ENCODE measurements around the gene SYT17.
"Not testable (repeated sequence)": the region's sequence is repeated elsewhere in the genome, so short reads cannot be mapped to it uniquely, and the experiment has no call there.

SYT17 gene

DNA sequence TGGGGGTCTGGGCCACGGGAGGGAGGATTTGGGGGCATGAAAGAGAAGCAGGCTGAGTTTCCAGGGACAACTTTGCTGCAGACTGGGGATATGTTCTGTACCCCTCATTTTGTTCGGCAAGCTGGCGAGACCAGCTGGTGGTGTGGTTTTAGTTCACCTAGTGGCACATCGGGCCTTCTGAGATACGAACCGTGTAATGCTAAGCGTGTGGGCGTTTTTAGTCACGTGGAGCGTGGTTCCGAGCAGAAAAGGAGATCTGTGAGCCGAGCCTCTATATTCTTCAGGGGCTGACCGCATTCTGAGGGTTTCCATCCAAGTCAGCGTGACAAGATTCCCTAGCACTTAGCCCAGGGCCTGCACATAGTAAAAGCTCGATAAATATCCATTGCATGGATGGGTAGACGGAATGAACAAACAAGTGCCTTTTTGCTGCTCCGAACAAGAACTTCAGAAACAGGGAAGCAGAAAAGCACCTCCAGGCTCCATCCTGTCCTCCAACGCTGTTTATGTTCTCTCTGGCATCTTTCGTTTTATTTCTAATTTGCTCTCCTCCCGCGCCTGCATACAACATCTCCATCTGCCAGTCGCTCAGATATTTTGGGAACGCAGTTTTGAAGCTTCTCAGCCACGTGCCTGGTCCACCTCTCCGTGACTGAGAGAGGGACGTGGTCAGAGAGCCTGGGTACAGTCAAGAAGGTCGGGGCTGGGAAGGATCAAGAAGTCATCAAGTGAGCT is 5.8 kb downstream of the SYT17 start:
- DNase-seq (ENCODE audit: low read depth in 2 of 2), result no peak

DNA sequence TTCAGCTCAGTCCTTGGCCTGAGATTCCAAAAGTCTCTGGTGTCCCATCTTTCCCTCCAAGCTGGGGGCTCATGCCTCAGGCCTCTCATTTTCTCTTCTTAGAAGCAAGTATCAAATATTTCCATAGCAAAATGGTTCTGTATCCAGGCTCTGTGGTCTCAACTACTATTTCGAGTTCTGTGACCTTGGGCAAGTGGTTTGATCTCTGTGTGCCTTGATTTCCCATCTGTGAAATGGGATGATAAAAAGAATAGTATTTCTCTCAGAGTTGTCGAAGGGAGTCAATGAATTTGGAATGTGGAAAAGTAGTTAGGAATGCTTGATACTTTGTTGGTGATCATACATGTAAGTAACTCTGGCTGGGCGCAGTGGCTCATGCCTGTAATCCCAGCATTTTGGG is 6.4 kb downstream of the SYT17 start:
- no peak for DNase-seq (ENCODE audit: low read depth in 2 of 2)

DNA sequence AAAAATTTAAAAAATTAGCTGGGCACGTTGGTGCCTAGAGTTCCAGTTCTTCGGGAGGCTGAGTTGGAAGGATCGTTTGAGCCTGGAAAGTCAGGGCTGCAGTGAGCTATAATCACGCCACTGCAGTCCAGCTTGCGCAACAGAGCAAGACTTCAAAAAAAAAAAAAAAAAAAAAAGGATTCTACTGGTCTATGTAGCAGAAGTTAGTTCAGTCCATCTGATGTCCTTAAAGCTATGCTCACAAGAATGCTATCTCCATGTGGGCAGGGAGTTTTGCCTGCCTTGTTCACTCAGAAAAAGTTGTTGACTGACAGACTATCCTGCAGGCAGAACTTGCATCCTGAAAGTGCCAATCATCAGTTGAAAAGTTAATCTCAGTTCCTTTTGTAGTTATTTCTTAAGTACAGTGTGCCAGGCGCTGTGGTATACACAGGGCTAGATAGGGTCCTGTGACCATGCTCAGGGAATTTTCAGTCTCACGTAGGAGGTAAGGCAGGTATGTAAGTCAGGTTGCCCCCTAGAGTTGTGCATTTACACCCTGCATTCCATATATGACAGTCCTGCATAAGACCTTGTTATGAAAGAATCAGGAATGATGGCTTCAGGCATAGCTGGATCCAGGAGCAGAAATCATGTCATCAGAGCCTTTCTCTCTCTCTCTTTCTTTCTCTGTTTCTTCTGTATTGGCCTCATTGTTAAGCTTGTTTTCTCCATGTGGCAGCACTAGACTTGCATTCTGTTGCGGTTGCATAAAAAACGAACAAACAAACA is 7.6 kb downstream of the SYT17 start:
- no peak for DNase-seq (ENCODE audit: low read depth in 2 of 2)

DNA sequence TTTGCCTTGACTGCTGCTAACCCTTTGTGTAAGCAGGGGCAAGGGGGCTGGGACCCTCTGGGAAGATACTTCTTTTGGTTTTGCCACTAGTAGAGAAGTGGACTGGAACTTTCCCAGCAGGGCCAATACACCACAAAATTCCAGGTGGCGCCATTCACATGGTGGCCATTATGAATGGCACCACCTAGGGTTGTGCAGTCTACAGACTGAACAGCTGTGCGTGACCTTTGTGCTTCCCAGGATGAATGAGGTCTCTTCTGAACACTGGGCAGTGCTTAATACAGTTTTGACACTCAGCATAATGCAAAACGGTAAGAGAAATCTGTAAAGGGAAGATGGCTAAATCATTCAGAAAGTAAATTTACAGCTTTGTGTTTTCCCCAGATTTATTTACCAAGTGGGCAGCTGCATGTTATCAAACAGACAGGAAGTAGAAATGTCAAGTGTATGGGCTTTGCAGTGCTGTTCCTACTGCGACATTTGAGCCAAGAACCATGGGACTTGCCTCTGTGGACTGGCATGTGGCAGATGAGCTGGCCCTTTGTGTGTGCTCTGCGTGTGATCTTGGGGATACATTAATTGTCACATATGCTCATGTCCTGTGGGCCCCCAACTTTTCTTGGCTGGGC is 9.2 kb downstream of the SYT17 start:
- DNase-seq (ENCODE audit: low read depth in 2 of 2), result no peak

DNA sequence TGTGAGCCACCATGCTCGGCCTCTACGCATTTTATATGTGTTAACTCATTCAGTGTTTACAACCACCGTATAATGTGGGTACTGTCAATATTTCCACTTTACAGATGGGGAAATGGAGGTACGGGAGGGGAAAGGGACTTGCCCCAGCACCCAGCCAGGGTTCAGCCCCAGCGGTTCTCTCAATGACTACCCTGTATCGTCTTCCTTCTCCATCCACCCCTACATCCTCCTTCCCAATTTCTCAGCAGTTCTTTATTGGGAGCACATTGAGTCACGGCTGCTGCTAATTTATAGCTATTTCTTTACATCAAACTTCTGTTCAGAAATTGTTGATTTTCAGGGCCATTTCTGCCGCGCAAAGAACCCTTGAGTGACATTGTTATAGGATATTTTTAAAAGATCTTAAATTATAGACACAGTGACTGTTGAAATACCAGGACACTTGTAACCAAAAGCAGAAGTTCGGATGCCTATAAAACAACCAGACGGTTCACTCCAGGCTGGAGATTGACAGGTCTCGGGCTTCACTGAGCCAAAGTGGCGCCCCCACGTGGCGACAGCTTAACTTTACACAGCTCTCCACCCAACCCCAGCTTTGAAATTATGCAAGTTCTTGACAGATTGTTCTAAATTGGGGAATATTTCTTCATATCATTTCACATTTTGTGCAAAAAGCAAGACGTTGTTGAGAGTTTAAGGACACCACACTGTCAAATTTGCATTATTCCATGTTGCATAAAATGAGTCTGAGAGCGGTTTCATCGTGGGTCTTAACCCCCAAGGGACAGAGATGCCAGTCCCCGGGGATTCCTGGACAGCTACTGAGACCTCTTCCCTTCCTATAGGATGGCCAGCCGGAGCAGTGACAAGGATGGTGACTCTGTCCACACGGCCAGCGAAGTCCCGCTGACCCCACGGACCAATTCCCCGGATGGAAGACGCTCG is 11.8 kb downstream of the SYT17 start:
- peak in 1 of 2 donors; percentile 15 for DNase-seq (ENCODE audit: low read depth in 2 of 2)

DNA sequence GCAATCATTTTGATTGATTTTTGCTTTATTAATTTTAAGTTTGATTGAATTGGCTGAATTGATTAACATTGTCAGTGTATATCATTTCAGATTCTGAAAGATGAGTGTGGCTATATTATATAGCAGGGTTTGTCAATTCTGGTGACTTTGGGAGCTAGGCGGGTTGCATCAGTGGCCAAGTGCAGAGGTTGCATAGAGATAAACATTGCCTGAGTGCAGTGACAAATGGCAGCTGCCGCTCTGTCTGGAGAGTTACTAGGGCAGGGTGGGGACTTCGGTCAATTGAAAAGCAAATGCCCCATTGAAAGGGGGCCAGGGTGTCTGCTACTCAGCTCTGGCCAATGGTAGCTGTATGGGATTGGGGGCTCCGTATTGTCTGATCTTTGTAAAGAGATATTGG is 12.7 kb downstream of the SYT17 start:
- DNase-seq (ENCODE audit: low read depth in 2 of 2), result no peak

DNA sequence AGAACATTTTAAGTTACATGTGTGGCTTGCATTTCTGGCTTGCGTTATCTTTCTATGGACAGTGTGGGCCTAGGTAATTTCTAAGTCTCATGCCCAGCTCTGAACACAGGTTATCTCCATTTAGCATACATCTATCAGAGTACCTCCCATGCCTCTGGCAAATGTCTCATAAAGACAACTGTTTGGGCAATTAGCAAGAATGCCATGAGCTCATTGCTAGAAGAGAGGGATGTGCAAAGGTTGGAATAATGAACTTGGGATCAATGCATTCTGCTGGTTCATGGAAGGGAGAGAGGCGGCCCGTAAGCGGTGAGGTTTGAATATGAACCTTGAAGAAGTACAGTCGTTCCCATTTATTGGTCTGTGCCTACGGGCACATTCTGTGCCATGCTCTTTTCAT is 14.4 kb downstream of the SYT17 start:
- no peak for DNase-seq (ENCODE audit: low read depth in 2 of 2)

DNA sequence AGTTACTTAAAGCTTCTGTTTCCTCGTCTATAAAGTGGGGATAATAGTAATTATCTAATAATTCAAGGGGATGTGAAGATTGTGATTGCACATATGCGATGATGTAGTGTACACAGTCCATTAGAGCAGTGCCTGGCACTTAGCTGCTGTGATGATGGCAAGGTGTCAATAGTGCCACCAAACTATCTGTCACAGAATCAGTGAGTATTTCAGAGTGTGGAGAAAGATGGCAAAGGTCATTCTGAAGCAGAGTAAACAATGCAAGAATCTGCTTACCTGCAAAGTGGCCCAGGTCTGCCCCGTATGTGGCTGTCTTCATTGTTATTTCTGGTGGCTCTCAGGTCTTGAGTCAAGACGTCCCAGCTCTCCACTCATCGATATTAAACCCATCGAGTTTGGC is 15.1 kb downstream of the SYT17 start:
- DNase-seq (ENCODE audit: low read depth in 2 of 2), result no peak

DNA sequence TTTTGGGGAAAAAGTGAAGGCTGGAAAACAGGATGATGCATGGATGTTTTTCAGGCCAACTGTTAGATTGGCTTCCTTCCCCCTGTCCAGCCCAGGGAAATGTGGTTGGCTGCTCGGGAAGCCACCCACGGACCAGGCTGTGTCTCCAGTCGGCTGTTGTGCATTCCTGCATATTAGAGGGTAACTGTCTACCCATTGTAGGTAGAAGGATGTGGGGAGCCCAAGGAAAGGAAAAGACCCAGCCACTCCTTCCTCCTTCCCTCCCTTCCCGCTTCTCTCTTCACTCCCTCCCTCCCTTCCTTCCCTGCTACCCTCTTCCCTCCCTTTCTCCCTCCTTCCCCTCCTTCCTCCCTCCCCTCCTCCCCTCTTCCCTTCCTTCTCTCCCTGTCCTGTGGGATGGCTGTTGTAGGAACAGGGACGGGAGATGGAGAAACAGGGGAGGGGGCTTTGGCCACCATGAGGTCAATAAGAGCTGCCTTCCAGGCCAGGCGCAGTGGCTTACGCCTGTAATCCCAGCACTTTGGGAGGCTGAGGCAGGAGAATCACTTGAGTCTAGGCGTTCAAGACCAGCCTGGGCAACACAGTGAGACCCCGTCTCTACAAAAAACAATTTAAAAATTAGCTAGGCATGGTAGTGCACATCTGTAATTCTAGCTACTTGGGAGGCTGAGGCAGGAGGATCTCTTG is 16.9 kb downstream of the SYT17 start:
- no peak for DNase-seq (ENCODE audit: low read depth in 2 of 2)

DNA sequence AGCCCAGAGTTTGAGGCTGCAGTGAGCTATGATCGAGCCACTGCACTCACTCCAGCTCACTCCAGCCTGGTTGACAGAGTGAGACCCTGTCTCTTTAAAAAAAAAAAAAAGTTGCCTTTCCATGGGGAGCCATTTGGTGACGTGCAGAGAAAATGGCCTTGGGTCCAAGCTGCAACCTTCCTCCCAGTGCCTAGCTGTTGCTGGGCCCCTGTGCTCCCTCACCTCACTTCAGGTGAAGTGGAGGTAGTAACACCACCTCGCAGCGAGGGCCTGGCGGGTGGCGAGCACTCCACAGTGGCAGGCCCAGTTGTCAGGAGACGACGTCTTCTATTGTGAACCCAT is 17.4 kb downstream of the SYT17 start:
- no peak for DNase-seq (ENCODE audit: low read depth in 2 of 2)

DNA sequence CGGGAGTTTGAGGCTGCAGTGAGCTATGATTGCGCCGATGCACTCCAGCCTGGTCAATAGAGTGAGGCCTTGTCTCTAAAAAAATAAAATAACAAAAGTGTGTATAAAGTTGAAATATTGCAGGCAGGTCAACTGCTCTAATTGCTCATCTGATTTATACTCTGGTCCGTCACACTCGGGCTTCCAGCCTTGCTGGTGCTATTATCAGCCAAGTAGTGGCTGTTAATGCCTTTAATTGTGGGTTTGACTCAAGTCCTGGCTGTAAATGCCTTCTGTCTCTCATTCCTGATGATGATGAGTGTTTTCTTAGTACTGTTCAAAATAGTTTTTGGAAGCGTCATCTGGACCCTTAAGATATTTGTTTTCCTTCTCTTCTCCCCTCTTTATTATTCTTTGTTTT is 18.4 kb downstream of the SYT17 start:
- DNase-seq (ENCODE audit: low read depth in 2 of 2), result no peak

DNA sequence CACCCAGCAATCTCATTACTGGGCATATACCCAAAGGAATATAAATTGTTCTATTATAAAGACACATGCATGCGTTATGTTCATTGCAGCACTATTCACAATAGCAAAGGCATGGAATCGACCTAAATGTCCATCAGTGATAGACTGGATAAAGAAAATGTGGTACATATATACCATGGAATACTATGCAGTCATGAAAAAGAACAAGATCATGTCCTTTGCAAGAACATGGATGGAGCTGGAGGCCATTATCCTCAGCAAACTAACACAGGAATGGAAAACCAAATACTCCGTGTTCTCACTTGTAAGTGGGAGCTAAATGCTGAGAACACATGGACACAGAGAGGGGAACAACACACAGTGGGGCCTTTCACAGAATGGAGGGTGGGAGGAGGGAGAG is 19.9 kb downstream of the SYT17 start:
- not testable (repeated sequence) for DNase-seq (ENCODE audit: low read depth in 2 of 2)

DNA sequence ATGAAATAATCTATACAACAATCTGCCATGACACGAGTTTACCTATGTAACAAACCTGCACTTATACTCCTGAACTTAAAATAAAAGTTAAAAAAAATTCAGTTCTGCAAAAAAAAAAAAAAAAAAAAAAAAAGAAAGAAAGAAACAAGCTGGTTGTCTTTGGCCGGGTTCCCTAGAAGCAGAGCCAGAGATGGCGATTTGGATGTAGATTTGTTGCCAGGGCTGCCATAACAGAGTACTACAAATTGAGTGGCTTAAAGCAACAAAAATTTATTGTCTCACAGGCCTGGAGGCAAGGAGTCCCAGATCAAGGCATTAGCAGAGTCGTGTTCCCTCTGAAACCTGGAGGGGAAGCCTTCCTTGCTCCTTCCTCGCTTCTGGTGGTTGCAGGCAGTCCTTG is 20.4 kb downstream of the SYT17 start:
- no peak for DNase-seq (ENCODE audit: low read depth in 2 of 2)

DNA sequence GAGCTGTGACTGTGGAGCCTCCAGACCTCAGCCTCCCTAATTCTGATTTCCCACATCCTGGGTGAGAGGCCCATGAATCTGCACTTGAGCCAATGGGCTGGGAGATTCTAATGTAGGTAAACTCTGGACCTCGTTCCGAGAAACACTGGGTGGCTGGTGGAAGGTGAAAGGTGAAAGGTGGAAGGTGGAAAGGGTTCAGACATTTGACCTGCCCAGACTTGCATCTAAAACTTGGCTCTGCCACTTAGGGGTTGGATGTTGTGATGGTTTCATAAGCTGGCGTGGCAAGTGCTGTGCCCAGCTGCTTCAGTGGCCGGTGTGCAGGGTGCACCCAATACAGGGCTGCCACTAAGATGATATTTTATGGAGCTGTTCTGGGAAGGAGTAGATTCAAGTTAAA is 24.8 kb downstream of the SYT17 start:
- DNase-seq (ENCODE audit: low read depth in 2 of 2), result no peak

DNA sequence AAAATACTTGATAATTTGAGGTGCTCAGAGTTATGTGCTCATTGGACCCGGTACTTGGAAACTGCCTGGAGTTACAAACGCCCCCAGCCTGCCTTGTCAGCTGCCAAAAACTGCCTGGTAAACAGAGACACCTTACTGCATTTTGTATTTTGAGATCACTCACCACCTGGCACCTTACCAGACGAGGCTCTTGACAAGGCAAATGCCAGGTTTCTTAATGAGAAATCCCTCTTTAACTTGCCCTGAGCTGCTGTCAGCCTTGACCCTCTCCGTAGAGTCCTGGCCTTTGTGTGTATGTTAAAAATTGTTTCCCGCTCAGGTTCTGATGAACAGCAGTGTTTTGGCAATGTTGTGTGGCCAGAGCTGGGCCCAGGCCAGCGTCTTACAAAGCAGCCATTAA is 28.8 kb downstream of the SYT17 start:
- no peak for DNase-seq (ENCODE audit: low read depth in 2 of 2)

DNA sequence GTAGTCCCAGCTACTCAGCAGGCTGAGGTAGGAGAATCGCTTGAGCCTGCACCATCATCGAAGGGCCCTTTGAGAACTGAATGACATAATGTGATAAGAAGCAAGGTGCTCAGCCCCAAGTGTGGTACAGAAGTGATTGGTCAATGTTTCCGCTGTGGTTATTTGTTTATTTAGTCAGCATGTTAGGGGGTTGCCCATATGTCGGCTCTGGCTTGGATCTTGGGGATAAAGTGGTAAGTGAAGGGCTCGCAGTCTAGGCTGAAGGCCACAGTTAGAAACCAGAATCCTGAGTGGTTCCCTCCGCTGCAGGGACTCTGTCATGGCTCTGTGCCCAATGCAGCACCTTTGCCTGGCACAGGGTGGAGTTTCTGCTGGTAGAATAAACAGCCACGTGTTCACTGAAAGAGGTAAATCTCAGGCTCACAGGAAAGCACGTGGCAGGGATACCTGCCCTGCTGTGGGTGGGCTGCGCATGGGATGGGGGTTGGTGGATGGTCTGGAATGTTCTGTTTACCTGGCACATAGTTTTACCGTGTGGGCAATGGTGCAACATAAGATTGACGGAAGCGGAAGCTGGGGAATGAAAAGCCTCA is 35.4 kb downstream of the SYT17 start:
- DNase-seq (ENCODE audit: low read depth in 2 of 2), result no peak

DNA sequence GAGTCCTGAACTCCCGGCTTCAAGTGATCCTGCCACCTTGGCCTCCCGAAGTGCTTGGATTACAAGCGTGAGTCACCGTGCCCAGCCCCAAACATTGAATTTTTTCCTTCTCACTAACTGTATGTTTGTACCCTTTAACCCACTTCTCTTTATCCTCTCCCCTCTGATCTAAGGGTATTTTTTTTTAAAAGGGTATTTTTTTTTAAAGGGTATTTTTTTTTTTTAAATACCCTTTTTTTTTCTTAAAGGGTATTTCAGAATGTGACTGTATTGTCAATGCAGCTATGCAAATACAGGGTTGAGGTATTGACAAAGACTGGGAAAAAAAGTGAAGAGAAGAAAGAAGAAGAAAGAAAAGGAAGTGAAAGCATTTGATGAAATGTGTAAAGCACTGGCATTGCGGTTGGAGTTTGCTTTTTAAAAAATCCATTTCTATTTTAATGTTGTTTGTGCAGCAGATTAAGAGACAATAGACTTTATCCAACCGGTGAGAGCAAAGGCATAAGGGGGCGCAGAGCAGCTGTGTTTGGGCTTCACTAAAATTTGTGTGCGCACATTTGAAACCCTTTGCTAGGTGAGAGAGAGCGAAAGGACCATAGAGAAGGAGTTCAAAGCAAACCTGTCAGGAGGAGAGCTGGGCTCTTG is 42.4 kb downstream of the SYT17 start:
- no peak for DNase-seq (ENCODE audit: low read depth in 2 of 2)

DNA sequence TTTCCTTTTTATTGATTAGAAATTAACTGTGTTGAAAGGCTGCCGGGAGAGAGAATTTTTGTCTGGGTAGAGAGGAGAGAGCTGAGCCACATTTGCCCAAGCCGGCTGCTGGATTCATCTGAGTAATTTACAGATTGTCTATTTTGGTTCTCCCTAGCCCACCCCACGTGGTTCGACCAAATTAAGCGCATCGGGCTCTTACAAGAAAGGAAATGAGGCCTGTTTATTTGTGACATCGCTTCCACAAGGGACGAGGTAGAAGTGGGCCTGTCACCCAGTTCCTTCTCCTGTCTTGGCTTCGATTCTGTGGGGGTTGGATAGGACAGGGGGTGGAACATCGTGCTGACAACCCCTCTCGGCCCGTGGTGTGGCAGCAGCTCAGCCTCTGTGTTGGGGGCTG is 42.9 kb downstream of the SYT17 start:
- no peak for DNase-seq (ENCODE audit: low read depth in 2 of 2)

DNA sequence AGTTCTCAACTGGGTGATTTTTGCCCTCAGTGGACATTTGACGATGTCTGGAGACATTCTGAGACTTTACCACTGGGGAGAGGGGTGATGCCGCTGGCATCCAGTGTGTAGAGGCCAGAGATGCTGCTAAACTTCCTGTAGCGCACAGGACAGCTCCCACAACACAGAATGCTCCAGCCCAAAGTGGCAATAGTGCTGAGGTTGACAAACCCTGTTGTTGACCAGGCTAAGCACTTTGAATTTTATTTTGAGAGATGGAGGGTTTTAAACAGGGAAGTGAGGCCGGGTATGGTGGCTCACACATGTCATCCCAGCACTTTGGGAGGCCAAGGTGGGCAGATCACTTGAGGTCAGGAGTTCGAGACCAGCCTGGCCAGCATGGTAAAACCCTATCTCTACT is 44.0 kb downstream of the SYT17 start:
- no peak for DNase-seq (ENCODE audit: low read depth in 2 of 2)

DNA sequence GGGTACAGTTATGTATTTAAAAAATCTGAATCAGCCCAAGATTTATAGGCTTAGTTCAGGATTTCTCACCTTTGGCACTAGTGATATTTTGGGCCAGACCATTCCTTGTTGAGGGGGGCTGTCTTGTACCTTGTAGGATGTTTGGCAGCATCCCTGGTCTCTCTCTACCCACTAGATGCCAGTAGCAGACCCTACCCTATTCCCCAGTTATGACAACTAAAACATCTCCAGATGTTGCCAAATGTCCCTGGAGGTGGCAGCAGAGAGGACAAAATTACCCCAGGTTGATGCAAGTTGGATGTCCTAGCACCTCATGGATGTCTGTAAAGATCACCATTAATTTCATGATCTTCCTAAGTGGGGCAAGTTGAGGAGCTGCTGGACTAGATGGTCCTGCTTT is 45.8 kb downstream of the SYT17 start:
- no peak for DNase-seq (ENCODE audit: low read depth in 2 of 2)

DNA sequence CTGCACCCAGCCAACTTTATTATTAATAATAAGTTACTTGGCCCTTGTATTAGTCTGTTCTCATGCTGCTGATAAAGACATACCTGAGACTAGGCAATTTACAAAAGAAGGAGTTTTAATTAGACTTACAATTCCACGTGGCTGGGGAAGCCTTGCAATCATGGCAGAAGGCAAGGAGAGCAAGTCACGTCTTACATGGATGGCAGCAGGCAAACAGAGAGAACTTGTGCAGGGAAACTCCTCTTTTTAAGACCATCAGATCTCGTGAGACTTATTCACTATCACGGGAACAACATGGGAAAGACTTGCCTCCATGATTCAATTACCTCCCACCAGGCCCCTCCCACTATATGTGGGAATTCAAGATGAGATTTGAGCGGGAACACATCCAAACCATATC is 47.7 kb downstream of the SYT17 start:
- DNase-seq (ENCODE audit: low read depth in 2 of 2), result no peak

All from stimulated activated CD4-positive, alpha-beta T cell treated with anti-CD3 and anti-CD28 coated beads, Interleukin-1b, Interleukin-23, amount 100 ng/mL, for 4 hours (primary cell).